Neuronal stem cell (in vitro differentiated cells): Measurements from ENCODE around the gene ARHGEF10L.

ENCODE experiments used
- DNase-seq: peaks from one replicate; pipeline ENCODE4 v3.0.0-alpha.2; 2013; ENCODE audit warnings: low spot score
- H2AFZ ChIP-seq: one replicate; pipeline ENCODE4 v1.6.1; 2013; ENCODE audit warnings: mild to moderate bottlenecking, low read length, inconsistent platforms
- H2AK5ac ChIP-seq: 2 replicates; pipeline ENCODE4 v1.6.1; 2013; ENCODE audit warnings: low read depth, mild to moderate bottlenecking, inconsistent platforms, low read length, moderate library complexity, mixed read lengths
- H2BK120ac ChIP-seq: 2 replicates; pipeline ENCODE4 v1.6.1; 2013; ENCODE audit warnings: low read depth, mild to moderate bottlenecking, inconsistent platforms, low read length, moderate library complexity, mixed read lengths
- H2BK12ac ChIP-seq: one replicate; pipeline ENCODE4 v1.6.1; 2013; ENCODE audit warnings: low read length, inconsistent platforms
- H2BK15ac ChIP-seq: 2 replicates; pipeline ENCODE4 v1.6.1; 2013; ENCODE audit warnings: mild to moderate bottlenecking, low read length, inconsistent platforms, mixed read lengths
- H2BK5ac ChIP-seq: one replicate; pipeline ENCODE4 v1.6.1; 2013; ENCODE audit warnings: inconsistent platforms, mild to moderate bottlenecking, low read length, moderate library complexity
- H3K14ac ChIP-seq: one replicate; pipeline ENCODE4 v1.6.1; 2013; ENCODE audit warnings: low read length, inconsistent platforms
- H3K18ac ChIP-seq: 2 replicates; pipeline ENCODE4 v1.6.1; 2013; ENCODE audit warnings: low read length, inconsistent platforms
- H3K23ac ChIP-seq: 2 replicates; pipeline ENCODE4 v1.6.1; 2013; ENCODE audit warnings: low read depth, mild to moderate bottlenecking, mixed read lengths, low read length, inconsistent platforms; ENCODE audit not compliant: poor library complexity
- H3K27ac ChIP-seq: replicated peaks from 3 replicates; pipeline ENCODE4 v1.5.1; 2013; ENCODE audit warnings: low read length, inconsistent platforms
- H3K27me3 ChIP-seq, 3 experiments: 2 replicates each; pipeline ENCODE4 v1.6.1; 2013; ENCODE audit warnings: low read length in 3 of 3, mild to moderate bottlenecking in 2 of 3, inconsistent platforms in 1 of 3, low read depth in 1 of 3, mixed read lengths in 1 of 3, moderate library complexity in 1 of 3; ENCODE audit not compliant: control insufficient read depth in 3 of 3, insufficient read depth in 3 of 3
- H3K36me3 ChIP-seq, 2 donors: replicated peaks in 1 of 2; 2 replicates each; pipeline ENCODE4 v1.6.1; 2013; ENCODE audit warnings: low read length in 2 of 2; ENCODE audit not compliant: control insufficient read depth in 2 of 2, insufficient read depth in 2 of 2
- H3K4ac ChIP-seq: 2 replicates; pipeline ENCODE4 v1.6.1; 2013; ENCODE audit warnings: inconsistent platforms, mild to moderate bottlenecking, low read length, moderate library complexity
- H3K4me1 ChIP-seq, 2 donors: 1 replicate in 1 of 2; 2 replicates in 1 of 2; pipeline ENCODE4 v1.6.1; 2013; ENCODE audit warnings: low read length in 2 of 2, low read depth in 1 of 2; ENCODE audit not compliant: control insufficient read depth in 2 of 2, insufficient read depth in 1 of 2
- H3K4me2 ChIP-seq: one replicate; pipeline ENCODE4 v1.6.1; 2013; ENCODE audit warnings: mild to moderate bottlenecking, low read length, inconsistent platforms; ENCODE audit not compliant: insufficient read depth, poor library complexity, severe bottlenecking
- H3K4me3 ChIP-seq, 2 donors: 2 replicates each; pipeline ENCODE4 v1.5.1; 2013; ENCODE audit warnings: low read length in 2 of 2, mild to moderate bottlenecking in 2 of 2, inconsistent platforms in 1 of 2, moderate library complexity in 1 of 2
- H3K79me1 ChIP-seq: one replicate; pipeline ENCODE4 v1.6.1; 2013; ENCODE audit warnings: low read depth, mild to moderate bottlenecking, inconsistent platforms, low read length, moderate library complexity
- H3K9ac ChIP-seq: one replicate; pipeline ENCODE4 v1.6.1; 2013; ENCODE audit warnings: mild to moderate bottlenecking, low read depth, low read length, inconsistent platforms; ENCODE audit not compliant: poor library complexity
- H3K9me3 ChIP-seq, 2 donors: replicated peaks in 1 of 2; 2 replicates each; pipeline versions ENCODE3 to v1.6.1; 2013; ENCODE audit warnings: low read length in 2 of 2, mild to moderate bottlenecking in 2 of 2, inconsistent platforms in 1 of 2, low read depth in 1 of 2, mixed read lengths in 1 of 2, moderate library complexity in 1 of 2; ENCODE audit not compliant: control insufficient read depth in 2 of 2, insufficient read depth in 1 of 2
- H4K8ac ChIP-seq: one replicate; pipeline ENCODE4 v1.6.1; 2013; ENCODE audit warnings: low read depth, mild to moderate bottlenecking, inconsistent platforms, low read length, moderate library complexity
- H4K91ac ChIP-seq: one replicate; pipeline ENCODE4 v1.6.1; 2013; ENCODE audit warnings: low read length, low read depth, mild to moderate bottlenecking, inconsistent platforms; ENCODE audit not compliant: poor library complexity
- WGBS, 2 donors: extraction: QIAGEN DNeasy Blood & Tissue Kit; methylation state at CpG; one replicate each; pipeline ENCODE4 v1.1.7; 2013; ENCODE audit warnings: missing lambda C conversion rate in 2 of 2, mixed read lengths in 1 of 2; ENCODE audit not compliant: insufficient read length in 2 of 2, insufficient replicate concordance in 1 of 2; ENCODE audit errors: extremely low coverage in 2 of 2; 5-methylcytosine and 5-hydroxymethylcytosine counted together

The ARHGEF10L gene

DNA sequence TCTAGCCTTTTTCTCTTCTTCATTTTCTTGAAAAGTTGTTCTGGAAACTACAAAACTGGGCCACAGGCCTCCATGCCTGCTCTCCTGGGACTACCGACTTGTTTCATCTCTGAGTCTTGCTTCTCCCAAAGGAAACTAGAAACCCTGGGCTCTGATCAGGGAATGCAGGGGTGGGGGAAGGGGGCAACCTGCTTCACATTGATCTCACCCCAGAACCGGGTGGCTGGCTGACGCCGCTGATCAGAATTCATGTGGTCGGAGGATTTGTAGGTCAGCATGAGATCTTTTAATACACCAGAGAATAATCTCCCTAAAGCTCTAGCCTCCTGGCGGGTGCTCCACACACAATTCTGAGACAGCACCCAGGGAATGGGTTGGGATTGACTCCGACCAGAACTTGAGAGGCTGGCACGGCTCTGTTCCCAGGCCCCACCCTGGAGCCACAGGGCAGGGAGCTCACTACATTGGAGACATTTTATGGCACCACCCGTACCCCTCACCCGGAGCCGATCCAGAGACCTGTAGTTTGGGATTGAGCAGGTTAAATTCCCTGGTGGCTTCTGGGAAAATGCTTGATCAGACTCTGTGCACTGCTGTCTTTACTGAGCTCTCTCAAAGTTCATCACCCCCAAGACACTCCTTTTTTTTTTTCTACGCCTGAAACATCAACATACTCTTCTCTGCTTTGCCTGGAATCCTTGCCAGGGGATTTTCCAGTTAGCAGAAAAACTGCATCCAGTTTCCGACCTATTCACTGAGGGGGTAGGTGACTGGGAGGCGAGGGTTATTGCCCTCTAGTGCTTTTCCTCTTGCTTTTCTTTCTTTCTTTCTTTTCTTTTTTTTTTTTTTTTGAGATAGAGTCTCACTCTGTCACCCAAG is 12.2 kb upstream of the ARHGEF10L start:
- no peak overlapping the region for H3K4me3 ChIP-seq
- DNase-seq: no peak
- H3K18ac ChIP-seq: no peak overlapping the region
- H3K27me3 ChIP-seq: peaks cover 0 to 10% (median 0%) of the 10 kb centered on the region in 3 experiments
- no peak overlapping the region for H2AK5ac ChIP-seq
- no peak overlapping the region for H3K4ac ChIP-seq
- no peak overlapping the region for H4K8ac ChIP-seq
- no CpG with 5 or more reads among the region's 14 CpGs for WGBS, 2 donors
- H3K14ac ChIP-seq: no peak overlapping the region
- H3K9me3 ChIP-seq: no peaks in the 10 kb centered on the region
- no peak overlapping the region for H2BK5ac ChIP-seq
- H2BK120ac ChIP-seq: no peak overlapping the region
- no peak overlapping the region for H4K91ac ChIP-seq
- H2BK15ac ChIP-seq: no peak overlapping the region
- no peak overlapping the region for H3K9ac ChIP-seq
- H3K4me2 ChIP-seq: no peak overlapping the region
- peak overlapping the region; percentile 28 for H2BK12ac ChIP-seq
- no peaks in the 10 kb centered on the region for H3K79me1 ChIP-seq
- H3K4me1 ChIP-seq: peaks cover 2 to 5% of the 10 kb centered on the region in 2 donors
- H3K27ac ChIP-seq: no peak overlapping the region
- peak overlapping the region; percentile 9 for H2AFZ ChIP-seq
- H3K23ac ChIP-seq: no peak overlapping the region
- H3K36me3 ChIP-seq: no peaks in the 10 kb centered on the region

DNA sequence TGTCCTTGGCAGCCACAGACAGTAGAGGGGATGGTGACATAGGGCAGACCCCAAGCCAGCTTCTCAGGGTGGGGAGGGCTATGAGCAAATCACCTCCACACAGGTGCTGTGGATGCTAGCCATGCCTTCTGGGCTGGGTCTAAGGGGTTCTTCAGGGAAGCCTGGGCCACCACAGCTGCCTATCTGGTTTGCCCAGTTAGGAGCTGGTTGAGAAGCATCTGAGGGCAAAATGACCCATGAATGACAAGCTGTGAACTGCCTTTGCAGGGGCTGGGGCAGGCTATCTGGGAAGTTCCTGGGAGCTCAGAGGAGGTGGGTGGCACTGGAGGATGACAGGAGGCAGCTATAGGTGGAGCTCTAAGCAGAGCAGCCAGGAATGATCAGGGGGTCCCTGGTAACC is 10.1 kb upstream of the ARHGEF10L start:
- H3K14ac ChIP-seq: no peak overlapping the region
- H3K79me1 ChIP-seq: no peaks in the 10 kb centered on the region
- H2AK5ac ChIP-seq: no peak overlapping the region
- H3K9me3 ChIP-seq: no peaks in the 10 kb centered on the region
- H2AFZ ChIP-seq: no peak overlapping the region
- H3K9ac ChIP-seq: no peak overlapping the region
- H3K4me1 ChIP-seq: peaks cover 2 to 6% of the 10 kb centered on the region in 2 donors
- no peak overlapping the region for H2BK12ac ChIP-seq
- H2BK5ac ChIP-seq: no peak overlapping the region
- no peak for DNase-seq
- no peak overlapping the region for H4K8ac ChIP-seq
- H3K23ac ChIP-seq: no peak overlapping the region
- no peak overlapping the region for H2BK15ac ChIP-seq
- peaks cover 0 to 7% (median 0%) of the 10 kb centered on the region in 3 experiments for H3K27me3 ChIP-seq
- H3K27ac ChIP-seq: no peak overlapping the region
- H3K4me2 ChIP-seq: no peak overlapping the region
- no peak overlapping the region for H2BK120ac ChIP-seq
- no peak overlapping the region for H3K4ac ChIP-seq
- H3K36me3 ChIP-seq: no peaks in the 10 kb centered on the region
- no peak overlapping the region for H4K91ac ChIP-seq
- H3K4me3 ChIP-seq: no peak overlapping the region
- no peak overlapping the region for H3K18ac ChIP-seq

DNA sequence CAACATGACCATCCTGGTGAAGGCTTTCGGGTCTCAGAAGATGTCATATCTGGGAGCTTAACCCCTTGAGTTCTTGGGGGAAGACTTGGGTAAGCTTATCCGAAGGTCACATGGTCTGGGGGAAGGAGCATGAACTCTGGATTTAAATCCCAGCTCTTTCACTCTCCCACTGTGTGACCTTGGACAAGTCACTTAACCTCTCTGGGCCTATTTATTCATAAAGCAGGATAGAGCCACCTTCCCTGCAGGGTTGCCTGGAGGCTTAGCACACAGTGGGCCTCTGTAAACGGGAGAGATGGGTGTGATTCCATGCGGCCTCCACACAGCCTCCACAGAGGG is 8.2 kb upstream of the ARHGEF10L start:
- no peak overlapping the region for H3K9ac ChIP-seq
- no peak overlapping the region for H2BK120ac ChIP-seq
- H4K8ac ChIP-seq: no peak overlapping the region
- no CpG with 5 or more reads among the region's 4 CpGs for WGBS, 2 donors
- no peak overlapping the region for H2AFZ ChIP-seq
- no peaks in the 10 kb centered on the region for H3K9me3 ChIP-seq
- no peak overlapping the region for H2BK15ac ChIP-seq
- peaks cover 0 to 4% (median 0%) of the 10 kb centered on the region in 3 experiments for H3K27me3 ChIP-seq
- H3K36me3 ChIP-seq: no peaks in the 10 kb centered on the region
- no peak overlapping the region for H4K91ac ChIP-seq
- H3K14ac ChIP-seq: no peak overlapping the region
- no peak for DNase-seq
- H3K79me1 ChIP-seq: no peaks in the 10 kb centered on the region
- no peak overlapping the region for H2BK5ac ChIP-seq
- no peak overlapping the region for H3K4ac ChIP-seq
- peaks cover 2 to 6% of the 10 kb centered on the region in 2 donors for H3K4me1 ChIP-seq
- no peak overlapping the region for H2BK12ac ChIP-seq
- H3K27ac ChIP-seq: no peak overlapping the region
- no peak overlapping the region for H3K4me3 ChIP-seq
- H2AK5ac ChIP-seq: peak overlapping the region; percentile 11
- H3K18ac ChIP-seq: no peak overlapping the region
- H3K23ac ChIP-seq: no peak overlapping the region
- no peak overlapping the region for H3K4me2 ChIP-seq

DNA sequence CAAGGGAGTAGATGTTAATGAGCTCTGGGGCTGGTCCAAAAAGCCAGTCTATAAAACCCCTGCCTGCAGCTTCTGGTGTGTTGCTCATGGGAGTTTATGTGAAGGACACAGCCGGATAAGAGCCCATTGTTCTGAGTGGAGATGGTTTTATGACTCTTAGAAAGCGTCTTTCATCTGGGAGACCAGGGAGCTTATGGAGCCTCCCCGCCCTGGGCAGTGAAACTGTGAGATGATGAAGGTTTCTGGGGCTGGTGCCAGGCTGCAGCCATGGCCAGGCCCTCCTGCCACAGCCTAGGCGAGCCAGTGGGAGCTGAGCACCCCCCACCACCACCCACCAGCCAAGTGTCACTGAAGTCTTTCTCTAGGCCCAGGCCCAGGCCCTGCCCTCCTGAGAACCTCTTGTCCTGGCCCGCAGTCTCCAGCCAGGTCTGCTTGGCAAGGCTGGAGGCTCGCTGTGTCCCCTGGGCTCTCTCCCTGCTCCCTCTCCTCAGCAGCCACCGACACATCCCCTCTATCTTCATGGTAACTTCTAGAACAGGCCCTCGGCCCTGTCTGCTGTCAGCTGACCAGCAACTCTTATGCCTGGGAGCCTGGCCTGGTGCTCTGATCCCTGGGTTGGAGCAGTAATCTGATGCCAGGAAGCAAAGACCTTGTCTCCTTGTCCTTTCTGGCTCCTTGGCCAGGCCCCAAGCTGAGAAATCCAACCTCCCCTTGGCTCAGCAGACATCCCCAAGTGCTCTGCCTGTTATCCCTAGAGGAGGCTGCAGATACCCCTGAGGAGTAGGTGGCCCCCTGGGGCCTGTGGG is 7.6 kb upstream of the ARHGEF10L start:
- Histone ChIP-seq H3K9me3 (no peaks in the 10 kb centered on the region), H2BK5ac (no peak overlapping the region), H3K27me3 (peaks cover 0 to 2% (median 0%) of the 10 kb centered on the region in 3 experiments), H3K4me3 (no peak overlapping the region), H3K4me2 (no peak overlapping the region), H4K8ac (no peak overlapping the region), H3K14ac (no peak overlapping the region), H3K27ac (no peak overlapping the region), H4K91ac (peak overlapping the region; percentile 44), H2BK12ac (no peak overlapping the region), H3K4ac (no peak overlapping the region), H3K18ac (peak overlapping the region; percentile 76), H3K79me1 (no peaks in the 10 kb centered on the region), H2BK120ac (peak overlapping the region; percentile 66), H3K23ac (peak overlapping the region; percentile 6), H3K36me3 (no peaks in the 10 kb centered on the region), H3K4me1 (peaks cover 4 to 6% of the 10 kb centered on the region in 2 donors), H2AFZ (peak overlapping the region; percentile 71), H3K9ac (peak overlapping the region; percentile 24), H2BK15ac (peak overlapping the region; percentile 33), H2AK5ac (peak overlapping the region; percentile 11)
- no peak for DNase-seq
- WGBS, 2 donors: no CpG with 5 or more reads among the region's 8 CpGs
